H54 (cell line): ENCODE results near the gene SMURF1.
"Not testable (repeated sequence)": the region's sequence is repeated elsewhere in the genome, so short reads cannot be mapped to it uniquely, and the experiment has no call there.

Source experiments
- DNase-seq: peaks from one replicate; pipeline ENCODE4 v3.0.0; 2011; ENCODE audit warnings: low spot score, mixed read lengths; ENCODE audit not compliant: insufficient read length
- FAIRE-seq: peaks from 3 replicates; lab custom pipeline; 2011; peaks lifted over from hg19 to GRCh38; lab: Jason Lieb, UNC
- POLR2A ChIP-seq: IDR thresholded peaks from 2 replicates; pipeline ENCODE4 v1.6.1; 2011; ENCODE audit warnings: low read depth, mild to moderate bottlenecking, low read length

The SMURF1 gene

DNA sequence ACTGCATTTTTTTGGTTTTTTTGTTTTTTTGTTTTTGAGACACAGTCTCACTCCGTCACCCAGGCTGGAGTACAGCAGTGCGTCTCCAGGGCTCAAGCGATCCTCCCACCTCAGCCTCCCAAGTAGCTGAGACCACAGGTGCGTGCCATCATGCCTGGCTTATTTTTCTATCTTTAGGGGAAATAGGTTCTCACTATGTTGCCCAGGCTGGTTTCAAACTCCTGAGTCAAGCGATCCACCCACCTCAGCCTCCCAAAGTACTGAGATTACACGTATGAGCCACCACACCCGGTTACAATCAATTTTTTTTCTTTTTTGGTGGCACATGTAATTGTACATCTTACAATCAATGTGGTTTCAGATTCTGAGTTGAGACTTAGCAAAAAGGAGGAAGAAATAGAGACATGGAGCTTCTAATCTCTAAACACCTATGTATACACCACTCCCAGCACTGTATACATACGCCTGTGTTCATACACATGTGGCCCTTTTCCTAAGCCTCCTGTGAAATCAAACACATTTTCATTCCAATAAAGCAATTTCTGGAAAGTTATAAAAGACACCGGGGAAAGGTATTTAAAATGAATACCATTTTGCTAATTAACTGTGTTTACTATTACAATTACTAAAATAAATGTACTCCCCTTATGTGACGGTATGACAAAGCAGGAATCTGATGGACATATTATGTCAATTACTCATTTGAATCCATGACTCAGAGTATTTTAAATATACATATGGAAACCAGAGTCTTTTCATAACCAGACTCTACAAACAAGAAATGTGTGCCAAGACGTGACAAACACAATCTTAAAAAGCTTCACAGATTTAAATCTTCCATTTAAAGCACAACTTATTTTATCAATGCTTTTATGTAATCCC, 40.9 kb downstream of the SMURF1 start:
- FAIRE-seq, result no peak
- no peak for TF ChIP-seq POLR2A
- DNase-seq, result no peak

DNA sequence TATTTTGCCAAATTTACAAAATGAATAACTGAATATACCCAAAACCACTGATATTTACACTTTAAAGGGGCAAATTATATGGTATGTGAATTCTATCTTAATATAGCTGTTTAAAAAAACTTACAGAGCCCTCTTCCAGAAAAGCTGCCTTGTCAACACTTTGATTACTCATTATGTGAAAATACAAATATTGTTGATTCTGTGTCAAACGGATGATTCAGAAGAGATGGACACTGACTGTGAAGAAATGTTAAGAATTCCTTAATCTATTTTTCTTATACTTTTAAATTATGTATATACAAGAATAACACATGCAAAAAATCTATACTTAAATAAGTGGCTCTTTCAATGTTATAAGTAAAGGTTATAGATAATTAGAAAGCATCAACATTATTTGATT, 41.5 kb downstream of the SMURF1 start:
- FAIRE-seq, result no peak
- TF ChIP-seq POLR2A, result no peak
- no peak for DNase-seq

DNA sequence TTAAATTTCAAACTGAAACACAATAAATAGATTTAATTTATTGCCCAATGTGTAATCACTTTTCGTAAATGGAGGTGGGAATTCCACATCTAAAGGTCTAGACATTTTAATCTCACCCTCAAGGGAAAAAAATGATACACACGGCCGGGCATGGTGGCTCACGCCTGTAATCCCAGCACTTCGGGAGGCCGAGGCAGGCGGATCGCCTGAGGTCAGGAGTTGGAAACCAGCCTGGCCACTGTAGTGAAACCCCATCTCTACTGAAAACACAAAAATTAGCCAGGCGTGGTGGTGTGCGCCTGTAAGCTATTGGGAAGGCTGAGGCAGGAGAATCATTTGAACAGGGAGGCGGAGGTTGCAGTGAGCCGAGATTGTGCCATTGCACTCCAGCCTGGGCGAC, 42.4 kb downstream of the SMURF1 start:
- FAIRE-seq, DNase-seq: not testable (repeated sequence)

DNA sequence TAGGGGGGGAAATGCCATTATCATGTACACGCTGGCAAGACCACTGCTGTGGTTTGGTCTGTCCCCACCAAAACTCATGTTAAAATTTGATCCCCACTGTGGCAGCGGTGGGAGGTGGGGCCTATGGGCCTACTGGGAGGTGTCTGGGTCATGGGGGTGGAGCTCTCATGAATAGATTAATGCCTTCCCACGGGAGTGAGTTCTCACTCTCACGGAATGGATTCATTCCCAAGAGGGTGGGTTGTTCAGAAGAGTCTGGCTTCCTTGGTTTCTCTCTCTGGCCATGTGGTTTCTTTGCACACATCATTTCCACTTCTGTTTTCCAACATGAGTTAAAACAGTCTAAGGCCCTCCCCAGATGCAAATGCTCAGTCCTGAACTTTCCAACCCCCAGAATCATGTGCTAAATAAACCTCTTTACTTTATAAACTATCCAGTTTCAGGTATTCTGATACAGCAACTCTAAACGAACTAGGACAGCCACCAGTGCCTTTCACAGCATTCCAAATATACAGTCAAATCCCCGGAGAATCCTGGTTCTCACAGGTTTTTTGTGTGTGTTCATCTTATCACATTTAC, 44.3 kb downstream of the SMURF1 start:
- FAIRE-seq (no peak), DNase-seq (no peak)
- TF ChIP-seq POLR2A, result no peak

GRCh38 chr7:99098824-99099498, 44.9 kb downstream of the SMURF1 start:
- TF ChIP-seq POLR2A, result no peak
- FAIRE-seq (no peak), DNase-seq (no peak)

DNA sequence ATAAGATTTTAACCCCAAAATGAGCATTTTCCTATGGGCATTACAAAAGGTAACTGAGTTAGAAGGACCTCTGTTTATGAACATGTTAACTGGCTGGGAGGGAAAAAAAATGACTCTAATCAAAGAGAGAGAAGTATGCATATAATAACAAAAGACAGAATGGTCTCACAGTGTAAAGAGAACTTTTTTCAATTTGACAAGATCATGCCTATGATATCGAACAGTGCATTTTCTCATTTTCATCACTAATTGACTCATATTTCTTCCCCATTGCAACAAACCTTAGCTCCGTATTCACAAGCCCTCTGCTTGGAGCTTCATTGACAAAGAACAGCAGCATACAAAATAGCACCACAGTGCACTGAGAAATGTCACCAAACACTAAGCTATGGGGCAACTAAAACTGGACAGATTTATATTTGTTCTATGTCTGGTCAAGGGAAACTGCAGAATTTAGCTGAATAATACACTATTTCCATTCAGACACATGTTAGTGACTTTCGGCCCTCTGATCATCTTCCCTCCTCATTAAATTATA, 45.6 kb downstream of the SMURF1 start:
- FAIRE-seq (no peak), DNase-seq (no peak)
- no peak for TF ChIP-seq POLR2A

GRCh38 chr7:99097730-99098129, 46.2 kb downstream of the SMURF1 start:
- no peak for FAIRE-seq

GRCh38 chr7:99096124-99096887, 47.6 kb downstream of the SMURF1 start:
- no peak for TF ChIP-seq POLR2A
- FAIRE-seq (no peak), DNase-seq (no peak)

More at GRCh38 chr7:99097730-99098129, 46.2 kb downstream of the SMURF1 start:
- DNase-seq, result no peak
- no peak for TF ChIP-seq POLR2A

DNA sequence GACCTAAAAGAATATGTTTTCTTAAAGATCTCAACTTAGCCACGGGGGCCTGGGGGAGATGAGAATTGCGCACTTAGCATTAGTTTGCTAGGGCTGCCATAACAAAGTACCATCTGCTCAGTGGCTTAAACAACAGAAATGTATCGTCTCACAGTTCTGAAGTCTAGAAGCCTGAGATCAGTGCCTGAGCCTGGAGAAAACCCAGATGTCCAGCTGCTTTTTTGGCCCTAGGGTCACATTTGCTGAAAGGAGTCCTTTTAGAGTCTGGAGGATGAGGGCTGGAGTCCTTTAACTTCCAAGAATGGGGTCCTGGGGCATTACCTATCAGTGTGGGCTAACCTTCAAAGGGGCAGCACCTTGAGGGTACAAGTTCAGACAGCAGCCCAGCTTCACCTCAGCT, 48.2 kb downstream of the SMURF1 start:
- no peak for FAIRE-seq
- no peak for TF ChIP-seq POLR2A
- no peak for DNase-seq

GRCh38 chr7:99094401-99094800, 49.5 kb downstream of the SMURF1 start:
- FAIRE-seq (no peak), DNase-seq (no peak)
- TF ChIP-seq POLR2A, result no peak

GRCh38 chr7:99092064-99092720, 51.7 kb downstream of the SMURF1 start:
- TF ChIP-seq POLR2A, result no peak
- FAIRE-seq, result no peak
- DNase-seq, result no peak

GRCh38 chr7:99090771-99091542, 53.0 kb downstream of the SMURF1 start:
- TF ChIP-seq POLR2A, result no peak
- DNase-seq, result no peak
- FAIRE-seq, result no peak
